ENCODE measurements around the gene PCOLCE2.
"Not testable (repeated sequence)": the region's sequence is repeated elsewhere in the genome, so short reads cannot be mapped to it uniquely, and the experiment has no call there.

The PCOLCE2 gene

DNA sequence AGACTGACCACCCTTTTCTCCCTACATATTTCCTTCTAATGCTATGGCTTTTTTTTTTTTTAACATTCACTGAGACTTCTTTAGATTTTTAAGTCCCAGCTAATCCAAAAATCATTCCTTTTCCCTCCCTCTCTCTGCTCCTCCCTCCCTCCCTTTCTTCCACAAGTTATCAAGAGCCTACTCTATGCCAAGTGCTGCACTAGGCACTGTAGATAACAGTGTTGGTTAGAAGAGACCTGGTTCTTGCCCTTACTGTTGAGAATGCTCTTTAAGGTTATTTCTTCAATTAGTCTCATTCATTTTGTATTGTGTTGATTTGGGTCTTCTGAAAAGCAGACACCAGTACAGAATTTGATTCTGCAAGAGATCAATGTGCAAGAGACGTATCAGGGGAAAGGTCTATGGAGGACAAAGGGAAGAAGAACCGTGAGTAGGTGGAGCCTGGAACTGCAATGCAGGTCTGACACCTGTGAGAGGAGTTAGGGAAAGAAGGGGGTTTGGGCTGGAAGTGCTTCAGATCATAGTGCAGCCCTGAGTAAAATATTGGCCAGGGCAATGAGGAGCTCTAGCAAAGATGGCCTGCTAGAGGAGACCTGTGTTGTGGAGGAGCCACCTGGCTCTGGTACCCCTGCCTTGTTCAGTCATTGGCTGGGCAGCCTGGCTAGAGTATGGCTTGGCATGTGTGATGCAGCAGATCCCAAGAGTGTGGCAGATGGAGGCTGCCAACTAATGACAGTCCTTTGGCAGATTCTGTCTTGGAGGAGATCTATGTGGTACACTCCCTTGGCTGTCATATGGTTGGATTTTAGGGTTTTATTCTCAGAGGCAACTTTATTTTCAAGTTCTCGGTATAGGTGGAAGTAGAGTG is 9.7 kb upstream of the PCOLCE2 start:
- DNase-seq (ENCODE audit: low read depth in 2 of 2) = no peak

- no peak for DNase-seq (ENCODE audit: low read depth in 2 of 2)
These were observed 8.9 kb upstream of the PCOLCE2 start for GRCh38 chr3:142897807-142898206.

GRCh38 chr3:142896996-142897395 is 8.1 kb upstream of the PCOLCE2 start:
- no peak for DNase-seq (ENCODE audit: low read depth in 2 of 2)

DNA sequence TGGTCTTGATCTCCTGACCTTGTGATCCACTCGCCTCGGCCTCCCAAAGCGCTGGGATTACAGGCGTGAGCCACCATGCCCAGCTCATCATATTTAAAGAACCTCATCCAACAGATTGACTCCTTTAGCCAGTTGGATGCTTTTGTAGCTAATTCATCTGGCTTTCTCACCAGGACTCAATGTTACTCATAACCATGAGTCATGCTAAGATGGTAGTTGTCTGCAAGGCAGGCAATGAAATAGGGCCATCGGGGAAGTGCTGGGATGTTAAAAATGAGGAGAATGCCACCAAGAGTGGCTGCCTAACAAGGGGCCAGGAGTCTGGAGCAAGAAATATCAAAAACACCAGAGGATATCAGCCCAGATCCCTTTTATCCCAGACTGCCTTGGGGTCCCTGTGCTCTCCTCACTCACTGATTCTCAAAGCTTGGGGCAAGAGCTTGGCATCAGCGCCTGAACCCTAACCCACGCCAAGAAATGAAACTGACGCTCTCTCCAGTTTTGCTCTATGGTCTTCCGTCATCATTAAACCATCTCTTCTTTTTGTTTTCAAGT is 7.4 kb upstream of the PCOLCE2 start:
- no peak for DNase-seq (ENCODE audit: low read depth in 2 of 2)

- DNase-seq (ENCODE audit: low read depth in 2 of 2) = no peak
These were observed 5.6 kb upstream of the PCOLCE2 start for GRCh38 chr3:142894493-142894892.

DNA sequence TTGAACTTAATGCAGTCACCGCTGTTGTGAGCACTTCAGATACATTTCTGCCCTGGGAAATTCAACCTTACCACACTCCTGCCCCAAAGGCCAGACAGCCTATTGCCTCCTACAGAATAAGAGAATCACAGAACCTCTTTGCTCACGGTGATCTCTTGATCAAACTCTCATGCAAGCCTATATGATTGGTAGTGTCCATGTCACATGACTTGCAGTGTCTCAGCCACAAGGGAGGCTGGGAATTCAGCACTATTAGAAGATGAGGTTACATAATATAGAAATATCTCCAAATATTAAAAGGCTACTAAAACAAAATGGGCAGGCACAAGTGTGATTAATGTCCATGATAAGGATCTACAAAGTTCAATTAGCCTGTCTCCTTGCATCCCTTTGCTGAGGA is 3.8 kb upstream of the PCOLCE2 start:
- no peak for DNase-seq (ENCODE audit: low read depth in 2 of 2)

- no peak for DNase-seq (ENCODE audit: low read depth in 2 of 2)
These were observed 1.7 kb upstream of the PCOLCE2 start for GRCh38 chr3:142890592-142890991.

DNA sequence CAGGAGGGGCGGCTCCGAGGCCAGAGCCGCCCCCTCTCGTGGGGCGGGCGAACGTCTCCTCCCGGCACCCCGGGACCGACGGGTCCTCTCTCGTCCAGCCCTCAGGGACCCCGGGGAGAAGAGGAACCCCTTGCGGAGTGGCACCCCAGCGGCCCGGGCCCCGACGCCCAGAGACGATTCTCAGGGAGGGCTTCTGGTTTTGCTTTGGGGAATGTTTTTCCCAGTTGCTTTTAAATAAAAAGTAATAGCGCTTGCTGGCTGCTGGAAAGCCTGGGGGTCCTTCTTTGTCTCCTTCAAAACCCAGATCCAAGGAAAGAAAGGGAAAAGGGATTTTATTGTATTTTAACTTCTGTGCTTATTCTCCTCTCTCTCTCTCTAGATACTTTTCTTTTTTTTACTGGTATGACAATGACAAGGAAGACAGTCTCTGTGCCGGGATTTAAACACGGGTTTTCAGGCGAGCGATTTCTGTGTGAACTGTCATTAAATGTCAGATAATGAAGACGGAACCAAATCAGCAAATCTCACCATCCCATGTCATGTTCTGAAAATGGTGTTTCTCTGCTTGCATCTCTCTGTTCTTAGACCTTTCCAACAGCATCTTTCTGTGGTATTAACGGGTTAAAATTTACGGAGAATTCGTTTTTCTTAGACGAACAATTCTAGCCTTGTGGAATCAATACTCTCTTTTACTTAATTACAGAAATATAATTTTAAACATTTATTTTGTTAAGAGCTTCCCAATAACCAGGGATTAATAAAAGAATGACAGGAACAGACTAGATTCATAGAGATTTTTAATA is 530 bp upstream of the PCOLCE2 start:
- no peak for DNase-seq (ENCODE audit: low read depth in 2 of 2)

DNA sequence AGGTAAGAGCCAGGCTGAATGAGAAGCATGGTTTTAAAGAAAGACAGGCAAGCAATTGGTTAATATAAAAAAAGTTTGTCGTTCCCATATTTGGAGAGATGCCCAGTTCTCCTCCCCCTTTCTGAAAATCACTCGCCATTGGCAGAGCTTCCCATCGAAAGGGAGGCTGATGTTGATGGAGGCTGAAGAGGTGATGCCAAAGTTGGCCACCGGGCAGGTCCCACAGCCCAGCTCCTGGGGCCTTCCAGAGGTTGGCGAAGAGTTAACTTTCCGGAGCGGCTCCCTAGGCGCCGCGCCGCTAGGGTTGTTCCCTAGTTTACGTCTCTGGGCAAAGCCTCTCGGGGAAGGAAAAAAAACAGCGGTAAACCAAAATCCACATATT is 793 bp downstream of the PCOLCE2 start:
- DNase-seq (ENCODE audit: low read depth in 2 of 2) = no peak

DNA sequence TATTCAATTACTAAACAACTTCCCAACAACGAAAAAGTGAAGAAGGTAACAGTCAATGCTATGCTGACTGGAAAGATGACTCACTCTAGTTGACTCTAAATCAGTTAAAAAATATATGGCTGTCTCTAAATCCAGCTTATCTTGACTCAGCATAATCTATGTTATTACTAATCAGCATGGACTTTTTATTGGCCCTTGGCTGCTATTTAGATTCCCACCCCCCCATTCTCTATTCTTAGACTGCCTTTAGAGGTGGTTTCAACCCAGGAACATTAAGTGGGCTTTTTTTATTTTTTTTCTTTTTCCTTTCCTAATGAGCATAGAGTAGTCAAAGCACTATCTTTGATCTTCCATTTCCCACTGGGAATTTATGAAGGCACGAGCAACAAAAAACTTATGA is 1.9 kb downstream of the PCOLCE2 start:
- no peak for DNase-seq (ENCODE audit: low read depth in 2 of 2)

DNA sequence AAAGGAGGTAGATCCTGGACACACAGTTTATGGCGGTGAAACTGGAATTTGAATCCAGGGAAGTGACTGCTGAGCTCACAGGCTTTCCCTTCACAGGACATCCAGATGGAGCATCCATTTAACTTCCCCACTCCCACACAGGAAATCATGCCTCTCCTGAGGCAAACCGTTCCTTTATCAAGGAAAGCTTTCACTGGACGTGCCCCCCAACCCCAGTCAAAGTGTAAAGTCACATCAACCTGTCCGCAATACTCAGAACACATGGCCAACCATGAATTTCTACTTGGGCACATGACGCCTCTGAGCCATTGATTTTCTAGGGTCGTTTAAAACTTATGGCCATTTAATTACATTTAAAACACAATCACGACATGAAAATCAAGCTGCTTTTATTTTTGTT is 2.9 kb downstream of the PCOLCE2 start:
- DNase-seq (ENCODE audit: low read depth in 2 of 2) = no peak

- DNase-seq (ENCODE audit: low read depth in 2 of 2) = no peak
These were observed 4.4 kb downstream of the PCOLCE2 start for GRCh38 chr3:142884531-142884930.

DNA sequence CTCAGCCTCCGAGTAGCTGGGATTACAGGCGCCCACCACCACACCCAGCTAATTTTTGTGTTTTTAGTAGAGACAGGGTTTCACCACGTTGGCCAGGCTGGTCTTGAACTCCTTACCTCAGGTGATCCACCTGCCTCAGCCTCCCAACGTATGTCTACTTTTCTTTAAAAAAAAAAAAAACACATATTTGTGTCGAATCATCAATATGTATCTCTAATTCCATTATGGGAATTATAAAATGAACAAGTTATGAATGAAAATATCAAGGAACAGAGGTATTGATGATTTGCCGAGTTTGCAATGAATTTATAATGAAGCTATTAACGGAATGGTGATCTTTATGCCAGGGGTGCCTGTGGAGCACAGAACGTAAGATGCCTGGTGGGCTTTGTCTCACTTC is 5.3 kb downstream of the PCOLCE2 start:
- DNase-seq (ENCODE audit: low read depth in 2 of 2) = not testable (repeated sequence)

DNA sequence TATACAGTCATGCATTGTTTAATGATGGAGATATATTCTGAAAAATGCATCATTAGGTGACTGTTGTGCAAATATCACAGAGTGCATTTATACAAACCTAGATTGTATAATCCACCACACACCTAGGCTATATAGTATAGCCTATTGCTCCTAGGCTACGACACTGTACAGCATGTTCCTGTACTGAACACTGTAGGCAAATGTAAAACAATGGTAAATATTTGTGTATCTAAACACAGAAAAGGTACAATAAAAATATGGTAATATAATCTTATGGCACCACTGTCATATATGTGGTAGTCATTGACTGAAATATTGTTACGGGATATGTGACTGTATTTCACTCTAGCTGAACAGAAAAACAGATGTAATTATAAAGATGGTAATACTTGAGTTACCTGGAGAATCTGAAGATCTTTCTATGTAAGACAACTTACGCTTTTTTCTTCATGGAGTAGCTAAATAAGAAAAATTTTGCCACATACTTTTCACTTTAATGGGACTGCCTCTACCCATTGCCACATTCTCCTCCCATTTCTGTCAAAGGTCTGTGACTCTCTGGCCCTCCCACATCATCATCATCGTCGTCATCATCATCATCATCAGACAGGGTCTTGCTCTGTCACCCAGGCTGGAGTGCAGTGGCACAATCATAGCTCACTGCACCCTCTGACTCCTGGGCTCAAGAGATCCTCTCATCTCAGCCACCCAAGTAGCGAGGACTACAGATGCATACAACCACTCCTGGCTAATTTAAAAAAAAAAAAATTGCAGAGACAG is 7.2 kb downstream of the PCOLCE2 start:
- no peak for DNase-seq (ENCODE audit: low read depth in 2 of 2)

- DNase-seq (ENCODE audit: low read depth in 2 of 2) = no peak
These were observed 10.1 kb downstream of the PCOLCE2 start for GRCh38 chr3:142878649-142879300.

DNA sequence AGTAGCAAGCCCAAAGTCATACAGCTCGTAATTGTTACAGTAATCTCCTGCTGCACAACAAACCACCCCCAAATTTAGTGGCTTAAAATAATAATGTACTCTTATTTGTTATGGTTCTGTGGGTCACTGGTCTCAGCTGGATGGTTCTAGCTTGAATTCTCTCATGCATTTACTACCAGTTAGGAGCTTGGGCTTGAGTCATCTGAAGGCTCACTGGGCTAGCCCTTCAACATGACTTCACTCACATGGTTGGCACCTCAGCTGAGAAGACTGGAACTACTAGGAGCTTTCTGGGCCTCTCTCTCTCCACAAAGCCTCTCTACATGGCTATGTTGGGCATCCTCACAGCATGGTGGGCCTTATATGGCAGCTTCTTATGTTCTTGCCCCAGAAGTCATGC is 12.5 kb downstream of the PCOLCE2 start:
- DNase-seq (ENCODE audit: low read depth in 2 of 2) = no peak

- DNase-seq (ENCODE audit: low read depth in 2 of 2) = no peak
These were observed 13.2 kb downstream of the PCOLCE2 start for GRCh38 chr3:142875583-142876207.

DNA sequence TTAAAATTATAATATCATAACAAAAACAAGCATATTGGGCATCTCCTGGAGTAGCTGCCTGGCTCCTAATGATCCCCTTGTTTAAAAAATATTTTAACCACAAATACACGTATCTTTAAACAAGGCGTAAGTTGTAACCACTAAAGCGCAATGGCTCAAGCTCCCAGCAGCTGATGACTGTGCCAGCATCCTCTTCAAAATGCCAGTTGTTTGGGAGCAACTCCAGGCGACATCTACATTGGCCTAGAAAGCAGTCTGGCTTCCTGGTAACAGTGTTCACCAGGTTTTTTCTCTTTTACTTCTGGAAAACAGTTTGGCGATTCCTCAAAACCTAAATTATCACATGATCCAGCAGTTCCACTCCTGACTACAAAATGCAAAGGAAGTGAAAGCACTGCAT is 13.8 kb downstream of the PCOLCE2 start:
- DNase-seq (ENCODE audit: low read depth in 2 of 2) = no peak

GRCh38 chr3:142868382-142868781 is 20.5 kb downstream of the PCOLCE2 start:
- not testable (repeated sequence) for DNase-seq (ENCODE audit: low read depth in 2 of 2)

DNA sequence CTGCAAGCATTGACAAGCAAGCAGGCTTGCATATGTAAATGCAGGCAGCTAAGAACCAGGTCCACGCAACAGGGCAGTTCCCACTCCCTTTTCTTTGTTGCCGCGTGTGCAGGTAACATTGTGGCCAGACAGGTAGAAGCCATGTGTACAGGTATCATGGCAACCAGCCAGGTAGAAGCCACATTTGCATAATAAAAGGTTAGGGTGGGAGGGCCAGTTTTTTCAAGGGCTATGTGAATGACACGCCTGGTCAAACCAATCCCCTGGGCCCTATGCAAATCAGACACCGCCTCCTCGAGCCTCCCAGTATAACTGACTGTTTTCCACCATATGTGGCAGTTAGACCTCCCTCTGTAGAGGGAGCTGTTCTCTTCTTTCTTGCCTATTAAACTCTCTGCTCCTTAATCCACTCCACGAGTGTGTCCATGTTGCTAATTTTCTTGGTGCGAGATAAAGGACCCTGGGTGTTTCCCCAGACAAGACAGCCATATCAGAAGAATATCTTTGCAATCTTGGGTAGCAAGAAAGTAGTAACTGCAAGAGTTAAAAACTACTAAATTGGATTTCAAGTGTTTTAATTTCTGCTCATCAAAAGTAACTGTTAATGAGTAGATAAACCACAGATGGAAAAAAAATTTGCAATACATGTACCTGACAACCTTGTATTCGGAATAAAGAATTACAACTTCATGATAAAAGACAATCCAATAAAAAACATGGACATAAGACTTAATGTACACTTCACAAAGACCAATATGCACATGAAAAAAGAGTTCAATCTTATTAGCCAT is 21.8 kb downstream of the PCOLCE2 start:
- no peak for DNase-seq (ENCODE audit: low read depth in 2 of 2)
